Measurements from ENCODE around the gene PSMD13. TPM values are rescaled to one million over a fixed set of nuclear protein-coding genes. Genes with fewer than 3 reads are reported as not detected.
"Not testable (repeated sequence)": the region's sequence is repeated elsewhere in the genome, so short reads cannot be mapped to it uniquely, and the experiment has no call there.

PSMD13 gene
- total RNA-seq, 1 donor from 2014 or later, result 150 TPM

- no peak for DNase-seq (ENCODE audit: low read depth)
- Histone ChIP-seq H3K36me3 (ENCODE audit: control insufficient read depth, insufficient read depth, low read length) (no peaks in the 10 kb centered on the region), H3K4me3 (ENCODE audit: low read depth, low read length) (no peak overlapping the region), H3K27me3 (ENCODE audit: control insufficient read depth, insufficient read depth, low read length) (peaks cover 65% of the 10 kb centered on the region)
- no peak for TF ChIP-seq CTCF (IDR thresholded peaks at IDR 0.05; ENCODE audit: insufficient read depth, low read length, poor library complexity, severe bottlenecking)
Observed at GRCh38 chr11:285021-285893, 48.5 kb downstream of the PSMD13 start.

- no peak for TF ChIP-seq CTCF (IDR thresholded peaks at IDR 0.05; ENCODE audit: insufficient read depth, low read length, poor library complexity, severe bottlenecking)
- no peaks in the 10 kb centered on the region for H3K36me3 ChIP-seq (ENCODE audit: control insufficient read depth, insufficient read depth, low read length)
- H3K27me3 ChIP-seq (ENCODE audit: control insufficient read depth, insufficient read depth, low read length), result peaks cover 60% of the 10 kb centered on the region
- H3K4me3 ChIP-seq (ENCODE audit: low read depth, low read length), result no peak overlapping the region
- DNase-seq (ENCODE audit: low read depth), result no peak
Observed at GRCh38 chr11:285894-286220, 49.1 kb downstream of the PSMD13 start.

DNA sequence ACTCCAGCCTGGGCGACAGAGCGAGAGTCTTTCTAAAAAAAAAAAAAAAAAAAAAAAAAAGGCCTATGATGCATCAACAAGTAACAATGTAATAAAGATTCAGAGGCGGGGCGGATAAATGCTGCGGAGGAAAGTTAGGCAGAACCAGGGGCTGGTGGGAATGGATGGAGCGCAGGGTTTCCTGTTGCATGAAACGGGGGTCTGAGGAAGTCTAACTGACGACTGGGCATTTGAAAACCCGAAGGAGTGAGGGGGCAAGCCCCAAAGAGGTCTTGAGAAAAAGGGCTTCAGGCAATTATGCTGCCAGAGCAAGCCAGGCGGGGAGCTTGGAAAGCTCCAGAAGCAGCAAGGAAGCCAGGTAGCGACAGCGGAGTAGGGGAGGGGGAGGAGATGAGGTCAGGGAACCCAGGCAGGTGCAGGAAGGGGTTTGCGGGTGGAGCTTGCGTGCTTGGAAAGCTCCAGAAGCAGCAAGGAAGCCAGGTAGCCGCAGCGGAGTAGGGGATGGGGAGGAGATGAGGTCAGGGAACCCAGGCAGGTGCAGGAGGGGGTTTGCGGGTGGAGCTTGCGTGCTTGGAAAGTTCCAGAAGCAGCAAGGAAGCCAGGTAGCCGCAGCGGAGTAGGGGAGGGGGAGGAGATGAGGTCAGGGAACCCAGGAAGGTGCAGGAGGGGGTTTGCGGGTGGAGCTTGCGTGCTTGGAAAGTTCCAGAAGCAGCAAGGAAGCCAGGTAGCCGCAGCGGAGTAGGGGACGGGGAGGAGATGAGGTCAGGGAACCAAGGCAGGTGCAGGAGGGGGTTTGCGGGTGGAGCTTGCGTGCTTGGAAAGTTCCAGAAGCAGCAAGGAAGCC lies 50.4 kb downstream of the PSMD13 start:
- H3K4me3 ChIP-seq (ENCODE audit: low read depth, low read length); DNase-seq (ENCODE audit: low read depth); H3K36me3 ChIP-seq (ENCODE audit: control insufficient read depth, insufficient read depth, low read length): not testable (repeated sequence)
- peaks cover 46% of the 10 kb centered on the region for H3K27me3 ChIP-seq (ENCODE audit: control insufficient read depth, insufficient read depth, low read length)

DNA sequence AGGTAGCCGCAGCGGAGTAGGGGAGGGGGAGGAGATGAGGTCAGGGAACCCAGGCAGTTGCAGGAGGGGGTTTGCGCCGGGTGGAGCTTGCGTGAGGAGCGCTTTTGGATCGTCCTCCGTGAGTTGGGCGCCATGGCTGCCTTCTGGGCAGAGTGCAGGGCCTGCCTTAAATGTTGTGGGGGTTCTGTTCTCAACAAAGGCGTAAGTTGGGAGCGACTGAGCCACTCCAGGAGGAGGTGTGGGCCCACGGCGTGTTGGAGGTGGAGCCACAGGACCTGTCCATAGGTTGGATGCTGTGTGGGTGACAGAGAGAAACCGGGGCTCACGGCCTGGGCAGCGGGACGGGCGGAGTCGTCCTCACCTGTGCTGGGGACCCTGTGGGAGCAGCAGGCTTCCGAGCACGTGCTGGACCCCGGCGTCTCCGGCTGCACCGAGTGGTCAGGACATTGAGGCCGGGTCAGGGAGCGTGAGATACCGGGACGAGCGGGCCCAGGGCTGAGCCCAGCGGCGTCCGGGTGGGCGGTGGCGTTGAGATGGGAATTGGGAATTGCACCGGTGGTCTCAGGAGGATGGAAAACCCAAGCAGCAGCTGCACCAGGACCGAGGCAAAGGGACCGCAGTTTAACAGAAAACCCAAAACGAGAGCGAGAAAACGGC lies 51.2 kb downstream of the PSMD13 start:
- no peak for DNase-seq (ENCODE audit: low read depth)
- peak overlapping the region; percentile 44 for H3K4me3 ChIP-seq (ENCODE audit: low read depth, low read length)
- H3K36me3 ChIP-seq (ENCODE audit: control insufficient read depth, insufficient read depth, low read length), result no peaks in the 10 kb centered on the region
- H3K27me3 ChIP-seq (ENCODE audit: control insufficient read depth, insufficient read depth, low read length), result peaks cover 39% of the 10 kb centered on the region
- TF ChIP-seq CTCF (IDR thresholded peaks at IDR 0.05; ENCODE audit: insufficient read depth, low read length, poor library complexity, severe bottlenecking), result no peak

- Histone ChIP-seq H3K36me3 (ENCODE audit: control insufficient read depth, insufficient read depth, low read length) (no peaks in the 10 kb centered on the region), H3K27me3 (ENCODE audit: control insufficient read depth, insufficient read depth, low read length) (peaks cover 35% of the 10 kb centered on the region), H3K4me3 (ENCODE audit: low read depth, low read length) (peak within 1 kb of the TSS; percentile 44)
- no peak for TF ChIP-seq CTCF (IDR thresholded peaks at IDR 0.05; ENCODE audit: insufficient read depth, low read length, poor library complexity, severe bottlenecking)
- DNase-seq (ENCODE audit: low read depth), result no peak
Observed at GRCh38 chr11:288478-289397, 52.0 kb downstream of the PSMD13 start, which contains the start of gene PGGHG. Gene PGGHG (plus strand): TSS chr11:289126. CDS start chr11:289817, 691 bp downstream.

Measured in kidney epithelial cell (primary cell).